Prostate gland (tissue), 2 donors: Measurements from ENCODE around the gene PPP6C. TPM values are rescaled to one million over a fixed set of nuclear protein-coding genes. Genes with fewer than 3 reads are reported as not detected.
"Not testable (repeated sequence)": the region's sequence is repeated elsewhere in the genome, so short reads cannot be mapped to it uniquely, and the experiment has no call there.

Experiments
- DNase-seq: peaks from one replicate; pipeline ENCODE4 v3.0.0-alpha.2; 2019; ENCODE audit warnings: low spot score
- H3K27ac ChIP-seq, 2 donors: fragments of 200-600 bp; sonication (generic); 2 replicates each; pipeline ENCODE4 v1.5.1; 2017 to 2019
- H3K27me3 ChIP-seq: fragments of 200-600 bp; sonication (generic); replicated peaks from 2 replicates; pipeline ENCODE4 v1.5.1; 2019; ENCODE audit not compliant: insufficient read depth
- H3K36me3 ChIP-seq, 2 donors: fragments of 200-600 bp; sonication (generic); 1 replicate in 1 of 2; 2 replicates in 1 of 2; pipeline versions ENCODE4 v1.5.1 to v1.8.1; 2017 to 2019
- H3K4me1 ChIP-seq: fragments of 200-600 bp; sonication (generic); replicated peaks from 2 replicates; pipeline ENCODE4 v1.5.1; 2019
- H3K4me3 ChIP-seq, 2 donors: fragments of 200-600 bp; sonication (generic); 2 replicates each; pipeline ENCODE4 v1.5.1; 2017 to 2019
- H3K9me3 ChIP-seq: fragments of 200-600 bp; sonication (generic); 2 replicates; pipeline ENCODE4 v1.5.1; 2017
- POLR2A ChIP-seq: fragments of 450-650 bp; IDR thresholded peaks from one replicate; pipeline ENCODE4 v1.6.1; 2016; ENCODE audit warnings: antibody characterized with exemption, mild to moderate bottlenecking
- POLR2AphosphoS5 ChIP-seq: sonication (generic); formaldehyde crosslinking; IDR thresholded peaks from one replicate; pipeline ENCODE4 v1.6.1; 2017; ENCODE audit warnings: antibody characterized with exemption
- WGBS: methylation state at CpG from one replicate; pipeline ENCODE4 v1.1.5; 2018; 5-methylcytosine and 5-hydroxymethylcytosine counted together
- intact Hi-C: fragments of 100-400 bp; cut with DNase I; formaldehyde crosslinking; loops from one replicate; pipeline ENCODE4 v1.14.2; 2022
- total RNA-seq, 2 donors: library from RNA; depleted of rRNA; stranded (reverse); fragments of >200 nt; gene quantifications; one replicate each; pipeline ENCODE4 v1.1.0, GENCODE V29; 2016
- TF ChIP-seq, protein P1 (sequence below), 4 experiments: fragments of 200-600 bp in 2 of 4; fragments of 450-650 bp in 2 of 4; sonication (generic) in 2 of 4; IDR thresholded peaks; 1 replicate in 3 of 4; 2 replicates in 1 of 4; pipeline ENCODE4 v1.5.1; 2016 to 2019; ENCODE audit warnings: antibody characterized with exemption in 4 of 4, mild to moderate bottlenecking in 2 of 4, moderate library complexity in 2 of 4

The PPP6C gene
- 10 to 100 TPM; 28.8 to 34.1 TPM for total RNA-seq

DNA sequence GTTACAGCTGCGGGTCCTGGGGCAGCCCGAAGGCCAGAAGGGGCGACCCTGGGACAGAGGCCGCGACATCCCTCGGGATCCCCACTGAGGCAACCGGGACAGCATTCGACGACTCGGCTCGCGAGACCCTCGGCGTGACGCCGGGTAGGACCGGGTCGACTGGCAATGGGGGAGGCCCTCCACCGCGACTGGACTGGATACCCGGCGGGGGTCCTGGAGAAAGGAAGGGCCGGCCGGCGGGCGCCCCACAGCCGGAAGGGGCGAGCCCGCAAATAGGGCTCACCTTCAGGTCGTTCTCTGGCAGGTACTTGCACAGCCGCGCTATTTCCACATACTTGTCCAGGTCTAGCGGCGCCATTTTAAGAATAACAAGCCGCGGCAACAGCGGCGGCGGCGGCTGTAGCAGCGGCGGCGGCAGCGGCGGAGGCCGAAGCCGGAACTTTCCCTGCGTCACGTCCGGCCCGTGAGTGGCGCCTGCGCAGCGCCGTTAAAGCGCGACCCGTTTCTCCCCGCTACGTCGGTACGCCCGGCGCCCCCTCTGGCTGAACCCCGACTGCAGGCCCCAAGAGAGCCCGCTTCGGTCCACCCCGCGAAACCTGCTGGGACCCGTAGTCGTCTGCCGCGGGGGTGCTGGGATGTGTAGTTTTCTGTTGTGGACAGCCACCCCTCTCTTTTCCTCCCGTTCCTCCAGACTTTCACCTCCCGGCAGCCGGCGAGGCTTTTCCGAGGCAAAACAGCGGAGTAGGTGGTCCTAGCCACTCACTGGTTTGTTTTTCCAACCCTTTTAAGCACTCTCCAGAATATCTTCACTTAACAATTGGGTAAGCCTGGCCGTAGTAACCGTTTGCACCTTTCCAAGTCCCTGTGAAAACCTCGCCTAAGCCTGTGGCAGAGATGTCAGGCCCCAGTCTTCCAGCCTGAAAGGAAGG lies at the start of gene PPP6C:
Gene PPP6C (minus strand): TSS at position 443 of the 929 bp plus-strand sequence. CDS start 85 bp downstream, at position 358.
- Histone ChIP-seq H3K9me3 (no peaks in the 10 kb centered on the region), H3K27ac (peak within 1 kb of the TSS; percentile 82 to 85), H3K27me3 (no peaks in the 10 kb centered on the region), H3K36me3 (no peaks in the 10 kb centered on the region), H3K4me3 (peak within 1 kb of the TSS; percentile 86 to 88), H3K4me1 (no peaks in the 10 kb centered on the region)
- WGBS: under 1% methylated on average over 70 of the region's 82 CpGs
- TF ChIP-seq POLR2AphosphoS5: peak; percentile 95
- peak; percentile 63 for TF ChIP-seq POLR2A
- TF ChIP-seq, protein P1, sequence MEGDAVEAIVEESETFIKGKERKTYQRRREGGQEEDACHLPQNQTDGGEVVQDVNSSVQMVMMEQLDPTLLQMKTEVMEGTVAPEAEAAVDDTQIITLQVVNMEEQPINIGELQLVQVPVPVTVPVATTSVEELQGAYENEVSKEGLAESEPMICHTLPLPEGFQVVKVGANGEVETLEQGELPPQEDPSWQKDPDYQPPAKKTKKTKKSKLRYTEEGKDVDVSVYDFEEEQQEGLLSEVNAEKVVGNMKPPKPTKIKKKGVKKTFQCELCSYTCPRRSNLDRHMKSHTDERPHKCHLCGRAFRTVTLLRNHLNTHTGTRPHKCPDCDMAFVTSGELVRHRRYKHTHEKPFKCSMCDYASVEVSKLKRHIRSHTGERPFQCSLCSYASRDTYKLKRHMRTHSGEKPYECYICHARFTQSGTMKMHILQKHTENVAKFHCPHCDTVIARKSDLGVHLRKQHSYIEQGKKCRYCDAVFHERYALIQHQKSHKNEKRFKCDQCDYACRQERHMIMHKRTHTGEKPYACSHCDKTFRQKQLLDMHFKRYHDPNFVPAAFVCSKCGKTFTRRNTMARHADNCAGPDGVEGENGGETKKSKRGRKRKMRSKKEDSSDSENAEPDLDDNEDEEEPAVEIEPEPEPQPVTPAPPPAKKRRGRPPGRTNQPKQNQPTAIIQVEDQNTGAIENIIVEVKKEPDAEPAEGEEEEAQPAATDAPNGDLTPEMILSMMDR (IDR thresholded peaks at IDR 0.05): peak; percentile 48 to 91 (median 70)
- intact Hi-C loops: loop anchor here (5.0 kb wide), 1 partner anchor 247 kb away; the partner anchor contains the start of gene GOLGA1
- peak; percentile 95 for DNase-seq

DNA sequence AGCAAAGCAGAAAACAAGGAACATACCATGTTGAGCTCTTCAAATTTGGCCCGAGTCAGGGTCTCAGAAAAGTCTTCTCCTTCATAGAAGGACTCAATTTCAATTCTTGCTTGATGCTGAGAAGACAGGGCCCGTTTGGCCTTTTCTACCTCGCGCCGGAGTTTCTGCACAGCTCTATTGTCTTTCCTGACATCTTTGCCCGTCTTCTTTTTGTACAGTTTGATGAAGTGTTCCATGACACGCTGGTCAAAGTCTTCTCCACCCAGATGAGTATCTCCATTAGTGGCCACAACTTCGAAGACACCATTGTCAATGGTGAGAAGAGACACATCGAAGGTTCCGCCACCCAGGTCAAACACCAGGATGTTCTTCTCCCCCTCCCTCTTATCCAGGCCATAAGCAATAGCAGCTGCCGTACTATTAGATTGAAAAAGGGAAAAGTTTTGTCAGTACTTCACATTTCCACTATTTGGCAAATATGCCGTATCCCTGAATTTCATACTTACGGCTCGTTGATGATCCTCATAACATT lies 49.4 kb upstream of the PPP6C start:
- no peak for DNase-seq
- H3K4me1 ChIP-seq: peaks cover 4% of the 10 kb centered on the region
- no peaks in the 10 kb centered on the region for H3K9me3 ChIP-seq
- H3K4me3 ChIP-seq: peak overlapping the region; percentile 85 to 93
- intact Hi-C loops: no loop called here
- no peaks in the 10 kb centered on the region for H3K27me3 ChIP-seq
- WGBS: 90% methylated on average over 14 of the region's 14 CpGs
- TF ChIP-seq POLR2AphosphoS5 (no peak), POLR2A (no peak)
- TF ChIP-seq, protein P1 (IDR thresholded peaks at IDR 0.05): no peak
- H3K27ac ChIP-seq: no peak overlapping the region
- peaks cover 5 to 25% of the 10 kb centered on the region in 2 donors for H3K36me3 ChIP-seq

DNA sequence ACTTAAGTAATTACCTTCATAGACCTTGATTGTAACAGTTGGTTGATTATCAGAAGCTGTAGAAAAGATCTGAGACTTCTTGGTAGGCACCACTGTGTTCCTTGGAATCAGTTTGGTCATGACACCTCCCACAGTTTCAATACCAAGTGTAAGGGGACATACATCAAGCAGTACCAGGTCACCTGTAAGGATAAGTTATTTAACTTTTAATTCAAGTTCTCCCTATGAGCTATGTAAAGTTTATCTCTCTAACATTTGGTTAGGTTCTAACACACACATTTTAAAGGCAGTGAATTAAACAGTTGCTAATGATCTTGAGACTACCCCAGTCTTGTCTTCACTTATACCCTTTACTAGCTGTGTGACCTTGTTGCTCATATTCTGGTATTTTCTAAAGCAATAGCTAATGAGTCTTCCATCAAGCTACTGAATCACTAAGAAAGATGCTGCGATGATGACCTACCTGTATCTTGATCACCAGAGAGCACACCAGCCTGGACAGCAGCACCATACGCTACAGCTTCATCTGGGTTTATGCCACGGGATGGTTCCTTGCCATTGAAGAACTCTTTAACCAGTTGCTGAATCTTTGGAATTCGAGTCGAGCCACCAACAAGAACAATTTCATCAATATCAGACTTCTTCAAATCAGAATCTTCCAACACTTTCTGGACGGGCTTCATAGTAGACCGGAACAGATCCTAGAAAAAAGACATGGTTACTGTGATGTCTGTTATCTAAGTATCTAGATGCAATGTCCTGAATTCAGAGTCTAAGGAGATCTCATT lies 48.7 kb upstream of the PPP6C start:
- peak overlapping the region in 1 of 2 donors; percentile 85 for H3K4me3 ChIP-seq
- intact Hi-C loops: no loop called here
- TF ChIP-seq POLR2A (no peak), POLR2AphosphoS5 (no peak)
- TF ChIP-seq, protein P1 (IDR thresholded peaks at IDR 0.05): no peak
- 80% methylated on average over 7 of the region's 7 CpGs for WGBS
- H3K27ac ChIP-seq: no peak overlapping the region
- peaks cover 4% of the 10 kb centered on the region for H3K4me1 ChIP-seq
- peaks cover 5 to 25% of the 10 kb centered on the region in 2 donors for H3K36me3 ChIP-seq
- DNase-seq: no peak
- no peaks in the 10 kb centered on the region for H3K9me3 ChIP-seq
- no peaks in the 10 kb centered on the region for H3K27me3 ChIP-seq

DNA sequence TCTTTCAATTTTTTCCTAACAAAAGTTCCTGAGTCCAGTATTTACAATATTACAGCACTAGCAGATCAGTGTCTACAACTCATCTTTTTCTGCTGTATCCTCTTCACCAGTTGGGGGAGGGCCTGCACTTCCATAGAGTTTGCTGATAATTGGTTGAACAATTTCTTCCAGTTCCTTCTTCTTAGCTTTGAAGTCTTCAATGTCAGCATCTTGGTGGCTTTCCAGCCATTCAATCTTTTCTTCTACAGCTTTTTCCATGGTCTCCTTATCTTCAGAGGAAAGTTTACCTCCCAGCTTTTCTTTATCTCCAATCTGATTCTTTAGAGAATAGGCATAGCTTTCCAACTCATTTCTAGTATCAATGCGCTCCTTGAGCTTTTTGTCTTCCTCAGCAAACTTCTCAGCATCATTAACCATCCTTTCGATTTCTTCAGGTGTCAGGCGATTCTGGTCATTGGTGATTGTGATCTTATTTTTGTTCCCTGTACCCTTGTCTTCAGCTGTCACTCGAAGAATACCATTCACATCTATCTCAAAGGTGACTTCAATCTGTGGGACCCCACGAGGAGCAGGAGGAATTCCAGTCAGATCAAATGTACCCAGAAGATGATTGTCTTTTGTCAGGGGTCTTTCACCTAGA lies 47.0 kb upstream of the PPP6C start:
- Histone ChIP-seq H3K36me3 (peaks cover 5 to 25% of the 10 kb centered on the region in 2 donors), H3K4me3 (peak overlapping the region in 1 of 2 donors; percentile 85)
- H3K27ac ChIP-seq, H3K27me3 ChIP-seq, H3K4me1 ChIP-seq, DNase-seq, intact Hi-C loops, H3K9me3 ChIP-seq: not testable (repeated sequence)
- WGBS: 73% methylated on average over 5 of the region's 5 CpGs
